Smooth muscle cell (in vitro differentiated cells): ENCODE measurements around the gene GPSM1. TPM values are rescaled to one million over a fixed set of nuclear protein-coding genes. Genes with fewer than 3 reads are reported as not detected.

Experiments
- DNase-seq: peaks from one replicate; lab custom pipeline; 2025; ENCODE audit not compliant: unreplicated experiment; lab: John Stamatoyannopoulos, UW
- H2AFZ ChIP-seq: fragments of 200-600 bp; sonication (generic); 2 replicates; pipeline ENCODE4 v1.6.0; 2016; ENCODE audit warnings: antibody characterized with exemption, low read depth, mild to moderate bottlenecking
- H3F3A ChIP-seq: fragments of 200-600 bp; sonication (generic); 2 replicates; pipeline ENCODE4 v1.6.0; 2017; ENCODE audit warnings: antibody characterized with exemption, low read depth
- H3K27ac ChIP-seq: fragments of 200-600 bp; sonication (generic); 2 replicates; pipeline ENCODE4 v1.5.1; 2016; ENCODE audit warnings: low read depth, mild to moderate bottlenecking
- H3K27me3 ChIP-seq: fragments of 200-600 bp; sonication (generic); 2 replicates; pipeline ENCODE4 v1.6.1; 2016; ENCODE audit warnings: low read depth, mild to moderate bottlenecking
- H3K36me3 ChIP-seq: fragments of 200-600 bp; sonication (generic); 2 replicates; pipeline ENCODE4 v1.5.1; 2016; ENCODE audit warnings: low read depth
- H3K4me1 ChIP-seq: fragments of 200-600 bp; sonication (generic); 2 replicates; pipeline ENCODE4 v1.5.1; 2016; ENCODE audit warnings: low read depth
- H3K4me2 ChIP-seq: fragments of 200-600 bp; sonication (generic); 2 replicates; pipeline ENCODE4 v1.6.0; 2016; ENCODE audit warnings: mild to moderate bottlenecking
- H3K4me3 ChIP-seq: fragments of 200-600 bp; sonication (generic); 2 replicates; pipeline ENCODE4 v1.5.1; 2016; ENCODE audit warnings: mild to moderate bottlenecking
- H3K79me2 ChIP-seq: fragments of 200-600 bp; sonication (generic); 2 replicates; pipeline ENCODE4 v1.6.0; 2016; ENCODE audit warnings: low read depth, mild to moderate bottlenecking
- H3K9ac ChIP-seq: fragments of 200-600 bp; sonication (generic); 2 replicates; pipeline ENCODE4 v1.6.0; 2016; ENCODE audit warnings: low read depth
- H3K9me3 ChIP-seq: fragments of 200-600 bp; sonication (generic); replicated peaks from 2 replicates; pipeline ENCODE4 v1.5.1; 2016; ENCODE audit warnings: low read depth
- H4K20me1 ChIP-seq: fragments of 200-600 bp; sonication (generic); 2 replicates; pipeline ENCODE4 v1.6.0; 2016; ENCODE audit warnings: low read depth
- WGBS: methylation state at CpG from one replicate; pipeline ENCODE4 v1.1.7; 2016; ENCODE audit warnings: low lambda C conversion rate; 5-methylcytosine and 5-hydroxymethylcytosine counted together
- polyA plus RNA-seq: library from polyadenylated mRNA; unstranded; fragments of >200 nt; fragmentation: Nextera tagmentation; extraction: Ambion mirVana; gene quantifications from 2 replicates; pipeline ENCODE4 v1.2.1, GENCODE V29; 2016
- total RNA-seq: library from RNA; depleted of rRNA; stranded (reverse); fragments of >200 nt; gene quantifications from 2 replicates; pipeline ENCODE4 v1.2.3, GENCODE V29; 2014
- TF ChIP-seq, protein P1 (sequence below): fragments of 200-600 bp; sonication (generic); IDR thresholded peaks from 2 replicates; pipeline ENCODE4 v1.5.1; 2017; ENCODE audit warnings: borderline replicate concordance, mild to moderate bottlenecking, antibody characterized with exemption; ENCODE audit not compliant: insufficient read depth, poor library complexity, severe bottlenecking

The GPSM1 gene
- total and polyA plus RNA-seq, 2 experiments from 2014 or later, result 21.1 to 45.9 TPM

DNA sequence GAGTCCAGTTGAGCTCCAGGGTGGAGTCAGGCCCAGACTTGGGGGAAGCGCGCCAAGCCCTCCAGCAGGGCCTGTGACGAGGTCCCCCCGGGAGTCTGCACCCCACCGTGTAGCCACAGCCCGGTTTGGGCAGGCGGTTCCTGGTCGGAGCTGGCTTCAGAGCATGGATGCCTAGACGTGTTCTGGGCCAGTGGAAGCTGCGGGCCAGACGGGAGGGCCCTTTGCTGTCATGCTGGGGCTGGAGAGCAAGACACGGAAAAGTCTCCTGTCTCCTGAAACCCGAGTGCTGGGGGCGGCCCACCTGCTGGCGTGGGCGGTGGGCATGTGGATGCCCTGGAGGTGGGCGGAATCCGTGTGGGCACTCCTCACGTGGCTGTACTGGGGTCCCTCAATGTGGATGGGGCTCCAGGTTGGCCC is 1.9 kb downstream of the GPSM1 start:
- peaks cover 54% of the 10 kb centered on the region for H3K79me2 ChIP-seq
- TF ChIP-seq, protein P1, sequence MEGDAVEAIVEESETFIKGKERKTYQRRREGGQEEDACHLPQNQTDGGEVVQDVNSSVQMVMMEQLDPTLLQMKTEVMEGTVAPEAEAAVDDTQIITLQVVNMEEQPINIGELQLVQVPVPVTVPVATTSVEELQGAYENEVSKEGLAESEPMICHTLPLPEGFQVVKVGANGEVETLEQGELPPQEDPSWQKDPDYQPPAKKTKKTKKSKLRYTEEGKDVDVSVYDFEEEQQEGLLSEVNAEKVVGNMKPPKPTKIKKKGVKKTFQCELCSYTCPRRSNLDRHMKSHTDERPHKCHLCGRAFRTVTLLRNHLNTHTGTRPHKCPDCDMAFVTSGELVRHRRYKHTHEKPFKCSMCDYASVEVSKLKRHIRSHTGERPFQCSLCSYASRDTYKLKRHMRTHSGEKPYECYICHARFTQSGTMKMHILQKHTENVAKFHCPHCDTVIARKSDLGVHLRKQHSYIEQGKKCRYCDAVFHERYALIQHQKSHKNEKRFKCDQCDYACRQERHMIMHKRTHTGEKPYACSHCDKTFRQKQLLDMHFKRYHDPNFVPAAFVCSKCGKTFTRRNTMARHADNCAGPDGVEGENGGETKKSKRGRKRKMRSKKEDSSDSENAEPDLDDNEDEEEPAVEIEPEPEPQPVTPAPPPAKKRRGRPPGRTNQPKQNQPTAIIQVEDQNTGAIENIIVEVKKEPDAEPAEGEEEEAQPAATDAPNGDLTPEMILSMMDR, result no peak
- H3K27ac ChIP-seq, result peak overlapping the region; percentile 80
- H3K4me2 ChIP-seq, result peak overlapping the region; percentile 96
- H3F3A ChIP-seq, result peaks cover 6% of the 10 kb centered on the region
- H4K20me1 ChIP-seq, result peaks cover 63% of the 10 kb centered on the region
- no peaks in the 10 kb centered on the region for H3K9me3 ChIP-seq
- H3K36me3 ChIP-seq, result no peaks in the 10 kb centered on the region
- peak overlapping the region; percentile 60 for H3K4me3 ChIP-seq
- H3K4me1 ChIP-seq, result peaks cover 27% of the 10 kb centered on the region
- DNase-seq, result no peak
- WGBS, result 80% methylated on average over 19 of the region's 19 CpGs
- no peak overlapping the region for H3K9ac ChIP-seq
- no peak overlapping the region for H2AFZ ChIP-seq
- H3K27me3 ChIP-seq, result no peaks in the 10 kb centered on the region

DNA sequence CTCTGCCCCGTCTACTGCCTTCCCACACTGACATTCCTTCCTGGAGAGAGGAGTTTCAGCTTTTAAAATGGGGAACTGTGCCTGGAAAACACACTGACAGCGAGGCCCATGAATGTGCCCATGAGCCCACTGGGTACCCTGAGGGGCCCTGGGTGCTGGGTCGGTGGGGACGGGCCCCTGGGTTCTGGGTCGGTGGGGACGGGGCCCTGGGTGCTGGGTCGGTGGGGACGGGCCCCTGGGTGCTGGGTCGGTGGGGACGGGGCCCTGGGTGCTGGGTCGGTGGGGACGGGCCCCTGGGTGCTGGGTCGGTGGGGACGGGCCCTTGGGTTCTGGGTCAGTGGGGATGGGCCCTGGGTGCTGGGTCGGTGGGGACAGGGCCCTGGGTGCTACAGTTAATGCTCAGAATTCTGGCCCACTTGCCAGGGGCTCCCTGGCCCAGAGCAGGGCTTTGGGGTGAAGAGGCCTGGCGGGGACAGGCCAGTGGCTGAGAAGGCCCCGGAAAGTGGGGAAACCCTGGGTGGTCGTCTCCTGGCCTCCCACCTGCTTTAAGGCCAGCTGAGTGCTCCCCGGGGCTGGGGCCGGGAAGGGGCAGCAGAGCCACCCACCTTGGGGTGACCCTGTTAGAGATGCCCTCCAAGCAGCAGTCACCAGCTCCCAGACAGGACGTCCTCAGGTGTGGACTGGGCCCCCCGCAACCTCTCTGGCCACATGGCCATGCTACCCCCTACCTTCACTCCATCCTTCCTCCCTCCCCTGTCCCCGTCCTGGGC is 2.5 kb downstream of the GPSM1 start:
- no peak overlapping the region for H2AFZ ChIP-seq
- H3K4me3 ChIP-seq, result no peak overlapping the region
- no peak overlapping the region for H3K9ac ChIP-seq
- H3K36me3 ChIP-seq, result no peaks in the 10 kb centered on the region
- H3F3A ChIP-seq, result peaks cover 6% of the 10 kb centered on the region
- H3K4me1 ChIP-seq, result peaks cover 27% of the 10 kb centered on the region
- TF ChIP-seq, protein P1, result no peak
- peak overlapping the region; percentile 96 for H3K4me2 ChIP-seq
- no peaks in the 10 kb centered on the region for H3K9me3 ChIP-seq
- H3K27me3 ChIP-seq, result no peaks in the 10 kb centered on the region
- peaks cover 70% of the 10 kb centered on the region for H4K20me1 ChIP-seq
- H3K79me2 ChIP-seq, result peaks cover 54% of the 10 kb centered on the region
- peak overlapping the region; percentile 80 for H3K27ac ChIP-seq
- 85% methylated on average over 10 of the region's 23 CpGs for WGBS
- no peak for DNase-seq

DNA sequence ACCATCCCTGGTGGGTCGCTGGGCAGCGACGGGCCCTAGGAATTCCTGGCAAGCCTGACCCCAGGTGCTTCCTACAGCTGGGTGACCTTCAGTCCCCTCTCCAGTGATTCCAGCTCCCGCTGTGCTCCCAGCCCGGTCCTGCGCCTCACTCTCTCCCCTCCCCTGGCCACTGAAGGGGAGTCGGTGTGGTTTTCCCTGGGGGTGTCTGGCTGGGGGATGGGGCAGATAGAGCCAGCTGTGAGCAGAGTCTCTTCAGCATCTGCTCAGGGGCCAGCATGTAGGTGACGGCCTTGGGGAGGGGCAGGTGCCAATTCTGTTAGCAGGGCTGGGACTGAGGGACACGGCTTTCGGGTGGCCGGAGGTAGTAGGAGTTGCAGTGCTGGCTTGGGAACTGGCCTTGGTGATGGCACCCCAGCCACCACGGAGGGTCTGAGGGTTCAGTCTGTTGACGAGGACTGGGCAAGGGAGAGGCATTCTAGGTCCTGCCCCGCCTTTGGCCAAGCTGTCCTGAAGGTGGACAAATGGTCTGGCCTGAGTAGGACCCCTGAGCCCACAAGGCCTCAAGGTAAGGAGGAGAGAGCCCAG is 3.2 kb downstream of the GPSM1 start:
- peaks cover 54% of the 10 kb centered on the region for H3K79me2 ChIP-seq
- no peak overlapping the region for H3K4me2 ChIP-seq
- H3K4me3 ChIP-seq, result no peak overlapping the region
- H4K20me1 ChIP-seq, result peaks cover 76% of the 10 kb centered on the region
- no peaks in the 10 kb centered on the region for H3K27me3 ChIP-seq
- TF ChIP-seq, protein P1, result no peak
- H3K36me3 ChIP-seq, result no peaks in the 10 kb centered on the region
- H3K4me1 ChIP-seq, result peaks cover 27% of the 10 kb centered on the region
- peaks cover 6% of the 10 kb centered on the region for H3F3A ChIP-seq
- WGBS, result 94% methylated on average over 14 of the region's 14 CpGs
- no peak for DNase-seq
- H2AFZ ChIP-seq, result no peak overlapping the region
- H3K9me3 ChIP-seq, result no peaks in the 10 kb centered on the region
- H3K9ac ChIP-seq, result no peak overlapping the region
- no peak overlapping the region for H3K27ac ChIP-seq
